Fibroblast of mammary gland (primary cell): Measurements from ENCODE around the gene RNF222.
"Not testable (repeated sequence)": the region's sequence is repeated elsewhere in the genome, so short reads cannot be mapped to it uniquely, and the experiment has no call there.

Experiments used
- DNase-seq: peaks from one replicate; pipeline ENCODE4 v3.0.0-alpha.2; 2010; ENCODE audit warnings: low read depth
- H3K4me3 ChIP-seq: 2 replicates; pipeline ENCODE4 v1.5.1; 2011; ENCODE audit warnings: low read depth, mild to moderate bottlenecking, low read length, moderate library complexity; ENCODE audit not compliant: control insufficient read depth
- TF ChIP-seq, protein P1 (sequence below): conservative IDR thresholded peaks from 2 replicates; pipeline ENCODE4 v1.5.1; 2011; ENCODE audit warnings: low read depth, low read length, inconsistent platforms; ENCODE audit not compliant: control insufficient read depth, insufficient read depth

Gene RNF222

DNA sequence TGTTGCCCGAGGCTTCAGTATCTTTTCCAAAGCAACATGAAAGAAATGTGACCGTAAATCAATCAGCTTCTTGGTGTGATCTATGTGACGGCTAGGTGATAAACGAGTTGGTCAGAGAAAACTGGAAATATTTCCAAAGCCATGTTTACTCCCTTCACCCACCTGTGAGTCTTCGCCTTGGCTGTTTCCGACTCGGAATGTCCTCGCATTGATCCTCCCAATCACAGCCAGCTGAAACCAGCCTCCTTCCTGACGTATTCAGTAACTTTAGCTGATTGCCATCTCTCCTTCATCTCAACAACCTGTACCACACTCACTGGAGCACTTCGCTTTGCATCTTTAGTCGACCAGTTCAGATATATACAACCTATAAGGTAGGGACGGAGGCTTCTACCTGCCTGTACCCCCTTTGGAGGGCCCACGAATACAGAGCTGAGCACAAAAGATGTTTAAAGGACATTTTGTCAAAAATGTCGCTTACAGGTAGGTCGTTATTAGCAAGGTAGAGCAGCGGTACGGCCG lies 21.8 kb downstream of the RNF222 start:
- peak; percentile 44 for DNase-seq
- TF ChIP-seq, protein P1, sequence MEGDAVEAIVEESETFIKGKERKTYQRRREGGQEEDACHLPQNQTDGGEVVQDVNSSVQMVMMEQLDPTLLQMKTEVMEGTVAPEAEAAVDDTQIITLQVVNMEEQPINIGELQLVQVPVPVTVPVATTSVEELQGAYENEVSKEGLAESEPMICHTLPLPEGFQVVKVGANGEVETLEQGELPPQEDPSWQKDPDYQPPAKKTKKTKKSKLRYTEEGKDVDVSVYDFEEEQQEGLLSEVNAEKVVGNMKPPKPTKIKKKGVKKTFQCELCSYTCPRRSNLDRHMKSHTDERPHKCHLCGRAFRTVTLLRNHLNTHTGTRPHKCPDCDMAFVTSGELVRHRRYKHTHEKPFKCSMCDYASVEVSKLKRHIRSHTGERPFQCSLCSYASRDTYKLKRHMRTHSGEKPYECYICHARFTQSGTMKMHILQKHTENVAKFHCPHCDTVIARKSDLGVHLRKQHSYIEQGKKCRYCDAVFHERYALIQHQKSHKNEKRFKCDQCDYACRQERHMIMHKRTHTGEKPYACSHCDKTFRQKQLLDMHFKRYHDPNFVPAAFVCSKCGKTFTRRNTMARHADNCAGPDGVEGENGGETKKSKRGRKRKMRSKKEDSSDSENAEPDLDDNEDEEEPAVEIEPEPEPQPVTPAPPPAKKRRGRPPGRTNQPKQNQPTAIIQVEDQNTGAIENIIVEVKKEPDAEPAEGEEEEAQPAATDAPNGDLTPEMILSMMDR = no peak
- H3K4me3 ChIP-seq = peak overlapping the region; percentile 77

DNA sequence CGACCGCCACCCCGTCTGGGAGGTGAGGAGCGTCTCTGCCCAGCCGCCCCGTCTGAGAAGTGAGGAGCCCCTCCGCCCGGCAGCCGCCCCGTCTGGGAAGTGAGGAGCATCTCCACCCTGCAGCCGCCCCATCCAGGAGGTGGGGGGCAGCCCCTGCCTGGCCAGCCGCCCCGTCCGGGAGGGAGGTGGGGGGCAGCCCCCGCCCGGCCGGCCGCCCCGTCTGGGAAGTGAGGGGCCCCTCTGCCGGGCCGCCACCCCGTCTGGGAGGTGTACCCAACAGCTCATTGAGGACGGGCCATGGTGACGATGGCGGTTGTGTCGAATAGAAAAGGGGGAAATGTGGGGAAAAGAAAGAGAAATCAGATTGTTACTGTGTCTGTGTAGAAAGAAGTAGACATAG lies 23.8 kb downstream of the RNF222 start:
- DNase-seq, H3K4me3 ChIP-seq: not testable (repeated sequence)

- TF ChIP-seq, protein P1 = no peak
- no peak overlapping the region for H3K4me3 ChIP-seq
- DNase-seq = no peak
Observed at GRCh38 chr17:8372422-8372821, 25.2 kb downstream of the RNF222 start.

DNA sequence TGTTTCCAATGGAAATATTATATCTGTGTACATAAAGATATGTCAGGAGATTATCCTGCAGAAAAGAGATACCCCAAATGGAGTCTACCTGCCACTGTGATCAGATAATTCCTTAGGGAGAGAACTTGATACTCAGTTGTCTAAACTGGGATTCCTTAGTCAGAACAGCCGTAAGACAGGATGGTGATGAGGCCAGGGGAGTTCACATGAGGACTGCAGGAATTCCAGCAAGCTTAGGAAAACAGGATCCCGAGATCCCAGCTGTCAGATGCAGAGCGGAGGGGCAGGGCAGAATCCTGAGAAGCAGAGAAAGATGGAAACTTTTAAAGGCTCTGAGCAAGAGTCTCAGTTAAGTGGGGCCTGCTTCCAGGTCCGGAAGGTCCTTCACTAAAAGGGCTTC lies 25.8 kb downstream of the RNF222 start:
- DNase-seq = peak; percentile 52
- no peak overlapping the region for H3K4me3 ChIP-seq
- TF ChIP-seq, protein P1 = no peak

- H3K4me3 ChIP-seq = no peak overlapping the region
- DNase-seq = no peak
- TF ChIP-seq, protein P1 = no peak
Observed at GRCh38 chr17:8369944-8370343, 27.7 kb downstream of the RNF222 start.

- TF ChIP-seq, protein P1 = no peak
- H3K4me3 ChIP-seq = no peak overlapping the region
- DNase-seq = no peak
Observed at GRCh38 chr17:8368193-8368592, 29.4 kb downstream of the RNF222 start.

DNA sequence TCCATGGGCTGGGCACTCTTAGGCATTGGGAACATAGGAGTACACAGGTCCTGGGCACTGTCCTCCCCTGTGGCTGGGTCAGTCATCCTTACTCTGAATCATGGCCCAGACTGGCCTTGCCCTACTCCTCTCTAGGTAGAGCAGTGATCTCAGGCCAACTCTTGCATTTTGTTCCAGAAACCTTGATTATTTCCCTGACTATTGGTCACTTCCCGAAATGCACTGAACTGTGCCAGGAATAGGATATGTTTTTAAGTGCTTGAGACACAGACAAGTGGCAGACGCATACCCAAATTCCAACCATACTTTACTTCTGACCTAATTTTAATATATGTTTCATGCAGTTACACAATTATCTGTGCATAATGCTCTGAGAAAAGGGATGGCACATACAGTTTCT lies 31.4 kb downstream of the RNF222 start:
- H3K4me3 ChIP-seq = no peak overlapping the region
- peak; percentile 81 for DNase-seq
- TF ChIP-seq, protein P1 = no peak
